PFSK-1 (cell line): ENCODE measurements around the gene SLC9A1.

Experiments used
- POLR2AphosphoS5 ChIP-seq: IDR thresholded peaks from 2 replicates; pipeline ENCODE4 v1.6.1; 2012; ENCODE audit warnings: low read depth, mild to moderate bottlenecking, control low read depth, low read length, moderate library complexity
- REST ChIP-seq, 2 experiments: IDR thresholded peaks; 2 replicates each; pipeline versions ENCODE4 v1.6.1 to v1.8.0; 2011 to 2012; ENCODE audit warnings: low read depth in 2 of 2, low read length in 2 of 2, control low read depth in 1 of 2, inconsistent platforms in 1 of 2, mild to moderate bottlenecking in 1 of 2, moderate library complexity in 1 of 2; ENCODE audit not compliant: insufficient read depth in 1 of 2

GRCh38 chr1:27138368-27138767, 16.6 kb downstream of the SLC9A1 start:
- TF ChIP-seq POLR2AphosphoS5: no peak
- no peak for TF ChIP-seq REST (IDR thresholded peaks at IDR 0.05; ENCODE audit: insufficient read depth in 1 of 2, low read depth in 2 of 2, low read length in 2 of 2)
